Measurements from ENCODE around the gene ADCY2. TPM values are rescaled to one million over a fixed set of nuclear protein-coding genes. Genes with fewer than 3 reads are reported as not detected.

Gene ADCY2
- total RNA-seq, 1 experiment from 2014 or later, result not detected

DNA sequence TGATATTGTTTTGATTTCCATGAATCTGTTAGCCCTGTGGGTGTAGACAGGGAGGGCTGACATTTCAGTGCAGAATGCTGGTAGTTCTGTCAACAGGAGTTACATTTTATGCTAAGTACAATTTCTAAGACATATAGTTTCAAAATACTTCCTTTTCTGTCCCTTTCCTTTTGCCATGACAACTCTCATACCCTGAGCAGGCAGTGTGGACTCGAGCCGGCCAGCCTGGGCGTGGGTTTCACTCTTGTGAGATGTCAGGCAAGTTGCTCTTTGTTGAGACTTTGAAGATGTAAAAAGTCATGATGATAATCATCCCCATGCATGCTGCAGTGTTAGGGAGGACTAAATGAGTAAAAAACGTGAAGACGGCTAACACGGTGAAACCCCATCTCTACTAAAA, 257.1 kb downstream of the ADCY2 start:
- DNase-seq, result no peak

DNA sequence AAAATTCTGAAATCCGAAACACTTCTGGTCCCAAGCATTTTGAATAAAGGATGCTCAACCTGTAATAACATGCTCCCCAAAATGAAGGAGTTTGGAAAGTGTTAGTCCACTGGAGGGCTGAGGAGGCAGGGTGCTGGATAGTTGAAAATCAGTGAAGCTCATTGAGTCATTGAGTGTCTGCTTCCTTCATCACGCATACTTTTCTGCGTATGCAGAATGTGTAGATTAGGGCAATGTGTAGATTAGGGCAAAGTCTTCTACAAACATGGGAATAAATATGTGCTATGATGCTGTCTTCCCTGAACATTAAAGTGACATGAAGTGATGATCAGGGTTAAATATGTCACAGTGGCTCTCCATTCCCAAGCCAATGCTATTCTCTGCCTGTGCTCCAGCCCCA, 261.2 kb downstream of the ADCY2 start:
- H4K20me1 ChIP-seq (ENCODE audit: insufficient read depth, low read depth, low read length), result no peaks in the 10 kb centered on the region

More for the DNA sequence above, 257.1 kb downstream of the ADCY2 start:
- H3K27me3 ChIP-seq (ENCODE audit: low read length), result no peaks in the 10 kb centered on the region
- H3K36me3 ChIP-seq (ENCODE audit: insufficient read depth, low read length), result no peaks in the 10 kb centered on the region
- H4K20me1 ChIP-seq (ENCODE audit: insufficient read depth, low read depth, low read length), result no peaks in the 10 kb centered on the region
- no peaks in the 10 kb centered on the region for H3K4me1 ChIP-seq (ENCODE audit: low read length)
- H3K79me2 ChIP-seq (ENCODE audit: low read length), result no peaks in the 10 kb centered on the region
- no peaks in the 10 kb centered on the region for H3K9me3 ChIP-seq (ENCODE audit: low read length)
- H3K9me2 ChIP-seq (replicated peaks; ENCODE audit: insufficient read depth, low read length), result no peaks in the 10 kb centered on the region
- no peak overlapping the region for H3K4me3 ChIP-seq (ENCODE audit: low read length)
- H2AFZ ChIP-seq (ENCODE audit: low read length), result no peak overlapping the region
- H3K4me2 ChIP-seq (ENCODE audit: low read depth, low read length, poor library complexity, severe bottlenecking), result no peak overlapping the region
- H3K27ac ChIP-seq (ENCODE audit: low read length), result no peak overlapping the region
- no peak overlapping the region for H3K9ac ChIP-seq (ENCODE audit: low read length)

DNA sequence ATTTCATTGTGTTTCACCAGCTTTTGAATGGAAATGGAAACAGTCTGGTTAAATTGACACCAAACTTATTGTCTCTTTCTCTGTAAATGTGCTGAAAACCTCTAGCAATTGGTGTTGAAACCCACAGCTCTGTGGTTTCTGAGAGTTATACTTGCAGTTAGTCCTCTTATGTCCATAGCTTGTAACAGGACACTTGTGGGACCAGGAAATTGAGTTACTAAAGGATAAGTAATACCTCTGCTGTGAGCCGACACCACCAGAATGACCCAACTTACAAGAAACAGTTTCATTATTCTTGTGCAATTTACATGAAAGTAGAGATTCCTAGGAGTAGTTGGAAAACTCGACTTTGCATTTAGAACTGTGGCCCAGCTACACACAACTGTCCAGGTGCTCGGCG, 263.5 kb downstream of the ADCY2 start:
- Histone ChIP-seq H3K9me2 (replicated peaks; ENCODE audit: insufficient read depth, low read length) (no peaks in the 10 kb centered on the region), H3K4me3 (ENCODE audit: low read length) (no peak overlapping the region), H3K4me1 (ENCODE audit: low read length) (no peaks in the 10 kb centered on the region), H3K27me3 (ENCODE audit: low read length) (no peaks in the 10 kb centered on the region), H3K9me3 (ENCODE audit: low read length) (no peaks in the 10 kb centered on the region), H2AFZ (ENCODE audit: low read length) (no peak overlapping the region), H3K79me2 (ENCODE audit: low read length) (no peaks in the 10 kb centered on the region), H3K27ac (ENCODE audit: low read length) (no peak overlapping the region), H3K9ac (ENCODE audit: low read length) (no peak overlapping the region), H3K36me3 (ENCODE audit: insufficient read depth, low read length) (no peaks in the 10 kb centered on the region), H3K4me2 (ENCODE audit: low read depth, low read length, poor library complexity, severe bottlenecking) (no peak overlapping the region), H4K20me1 (ENCODE audit: insufficient read depth, low read depth, low read length) (no peaks in the 10 kb centered on the region)
- no peak for DNase-seq

More for the DNA sequence above, 261.2 kb downstream of the ADCY2 start:
- H2AFZ ChIP-seq (ENCODE audit: low read length), result no peak overlapping the region
- no peaks in the 10 kb centered on the region for H3K27me3 ChIP-seq (ENCODE audit: low read length)
- no peak overlapping the region for H3K4me2 ChIP-seq (ENCODE audit: low read depth, low read length, poor library complexity, severe bottlenecking)
- no peaks in the 10 kb centered on the region for H3K79me2 ChIP-seq (ENCODE audit: low read length)
- no peak overlapping the region for H3K9ac ChIP-seq (ENCODE audit: low read length)
- H3K27ac ChIP-seq (ENCODE audit: low read length), result no peak overlapping the region
- no peak for DNase-seq
- H3K4me1 ChIP-seq (ENCODE audit: low read length), result no peaks in the 10 kb centered on the region
- H3K36me3 ChIP-seq (ENCODE audit: insufficient read depth, low read length), result no peaks in the 10 kb centered on the region
- H3K4me3 ChIP-seq (ENCODE audit: low read length), result no peak overlapping the region
- H3K9me2 ChIP-seq (replicated peaks; ENCODE audit: insufficient read depth, low read length), result no peaks in the 10 kb centered on the region
- H3K9me3 ChIP-seq (ENCODE audit: low read length), result no peaks in the 10 kb centered on the region

DNA sequence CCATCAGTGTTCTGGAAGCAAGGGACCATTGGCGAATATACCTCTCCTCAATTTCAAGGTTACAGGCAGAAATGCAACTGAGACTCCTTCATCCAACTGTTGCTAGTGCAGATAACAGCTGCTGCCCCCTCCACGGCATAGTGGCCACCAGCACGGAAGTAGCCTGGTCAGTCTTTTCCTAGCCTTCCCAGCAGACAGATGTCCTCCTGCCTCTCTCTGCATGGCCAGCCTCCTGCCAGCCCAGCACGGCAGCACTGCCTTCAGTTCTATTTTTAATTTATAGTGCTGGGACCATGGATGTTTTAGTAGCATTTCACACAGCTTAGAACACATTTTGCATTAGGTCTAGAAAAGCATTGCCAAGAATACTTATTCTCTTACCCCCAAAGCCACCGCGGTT, 266.4 kb downstream of the ADCY2 start:
- Histone ChIP-seq H3K4me3 (ENCODE audit: low read length) (no peak overlapping the region), H2AFZ (ENCODE audit: low read length) (no peak overlapping the region), H3K27ac (ENCODE audit: low read length) (no peak overlapping the region), H3K36me3 (ENCODE audit: insufficient read depth, low read length) (no peaks in the 10 kb centered on the region), H4K20me1 (ENCODE audit: insufficient read depth, low read depth, low read length) (no peaks in the 10 kb centered on the region), H3K4me1 (ENCODE audit: low read length) (no peaks in the 10 kb centered on the region), H3K79me2 (ENCODE audit: low read length) (no peaks in the 10 kb centered on the region), H3K9me2 (replicated peaks; ENCODE audit: insufficient read depth, low read length) (no peaks in the 10 kb centered on the region), H3K9ac (ENCODE audit: low read length) (no peak overlapping the region), H3K9me3 (ENCODE audit: low read length) (no peaks in the 10 kb centered on the region), H3K27me3 (ENCODE audit: low read length) (no peaks in the 10 kb centered on the region), H3K4me2 (ENCODE audit: low read depth, low read length, poor library complexity, severe bottlenecking) (no peak overlapping the region)
- DNase-seq, result no peak

DNA sequence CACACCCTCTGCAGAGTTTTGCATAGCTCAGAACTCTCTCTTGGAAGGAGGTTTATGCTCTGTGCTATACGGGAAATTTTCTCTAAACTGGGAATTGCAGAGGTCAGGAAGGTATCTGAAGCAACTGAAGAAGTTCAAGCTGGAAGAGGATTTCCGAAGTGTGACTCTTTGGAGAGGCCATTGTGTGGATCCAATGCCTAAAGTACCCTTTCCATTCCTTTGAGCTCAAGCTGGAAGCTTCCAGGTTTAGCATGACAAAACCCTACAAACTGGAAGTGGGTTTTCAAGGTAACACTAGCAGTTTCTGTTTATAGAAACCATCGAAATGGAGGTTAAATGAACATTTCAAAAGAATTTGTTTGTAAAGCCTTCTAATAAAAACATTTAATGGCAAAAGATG, 267.9 kb downstream of the ADCY2 start:
- Histone ChIP-seq H3K27me3 (ENCODE audit: low read length) (no peaks in the 10 kb centered on the region), H3K9me2 (replicated peaks; ENCODE audit: insufficient read depth, low read length) (no peaks in the 10 kb centered on the region), H3K9ac (ENCODE audit: low read length) (no peak overlapping the region), H3K4me1 (ENCODE audit: low read length) (no peaks in the 10 kb centered on the region), H3K36me3 (ENCODE audit: insufficient read depth, low read length) (no peaks in the 10 kb centered on the region), H3K9me3 (ENCODE audit: low read length) (no peaks in the 10 kb centered on the region), H2AFZ (ENCODE audit: low read length) (no peak overlapping the region), H3K4me2 (ENCODE audit: low read depth, low read length, poor library complexity, severe bottlenecking) (no peak overlapping the region), H3K4me3 (ENCODE audit: low read length) (no peak overlapping the region), H3K79me2 (ENCODE audit: low read length) (no peaks in the 10 kb centered on the region), H4K20me1 (ENCODE audit: insufficient read depth, low read depth, low read length) (no peaks in the 10 kb centered on the region), H3K27ac (ENCODE audit: low read length) (no peak overlapping the region)
- no peak for DNase-seq

DNA sequence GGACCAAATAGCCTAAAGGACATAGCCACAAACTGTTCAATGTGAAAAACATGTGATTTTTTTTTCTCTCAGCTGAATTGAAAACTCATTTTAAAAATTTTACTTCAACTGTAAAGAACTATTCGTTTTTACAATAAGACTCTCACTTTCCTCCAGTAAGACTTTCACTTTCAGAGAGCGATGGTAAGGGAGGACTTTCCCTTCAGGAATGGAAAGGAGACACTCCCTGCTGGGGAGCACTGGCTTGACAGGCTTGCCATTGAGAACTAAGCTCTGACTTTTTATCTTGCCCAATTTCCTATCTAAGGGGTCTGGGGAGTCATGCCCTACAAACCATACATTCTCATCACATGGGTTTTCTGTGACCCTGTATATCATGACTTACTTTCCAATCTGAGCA, 268.3 kb downstream of the ADCY2 start:
- H3K79me2 ChIP-seq (ENCODE audit: low read length), result no peaks in the 10 kb centered on the region
- no peak overlapping the region for H3K27ac ChIP-seq (ENCODE audit: low read length)
- H3K36me3 ChIP-seq (ENCODE audit: insufficient read depth, low read length), result no peaks in the 10 kb centered on the region
- no peaks in the 10 kb centered on the region for H3K27me3 ChIP-seq (ENCODE audit: low read length)
- H3K9me2 ChIP-seq (replicated peaks; ENCODE audit: insufficient read depth, low read length), result no peaks in the 10 kb centered on the region
- no peak for DNase-seq
- no peak overlapping the region for H2AFZ ChIP-seq (ENCODE audit: low read length)
- no peak overlapping the region for H3K4me2 ChIP-seq (ENCODE audit: low read depth, low read length, poor library complexity, severe bottlenecking)
- no peak overlapping the region for H3K4me3 ChIP-seq (ENCODE audit: low read length)
- H3K9ac ChIP-seq (ENCODE audit: low read length), result no peak overlapping the region
- no peaks in the 10 kb centered on the region for H4K20me1 ChIP-seq (ENCODE audit: insufficient read depth, low read depth, low read length)
- H3K9me3 ChIP-seq (ENCODE audit: low read length), result no peaks in the 10 kb centered on the region
- H3K4me1 ChIP-seq (ENCODE audit: low read length), result no peaks in the 10 kb centered on the region

DNA sequence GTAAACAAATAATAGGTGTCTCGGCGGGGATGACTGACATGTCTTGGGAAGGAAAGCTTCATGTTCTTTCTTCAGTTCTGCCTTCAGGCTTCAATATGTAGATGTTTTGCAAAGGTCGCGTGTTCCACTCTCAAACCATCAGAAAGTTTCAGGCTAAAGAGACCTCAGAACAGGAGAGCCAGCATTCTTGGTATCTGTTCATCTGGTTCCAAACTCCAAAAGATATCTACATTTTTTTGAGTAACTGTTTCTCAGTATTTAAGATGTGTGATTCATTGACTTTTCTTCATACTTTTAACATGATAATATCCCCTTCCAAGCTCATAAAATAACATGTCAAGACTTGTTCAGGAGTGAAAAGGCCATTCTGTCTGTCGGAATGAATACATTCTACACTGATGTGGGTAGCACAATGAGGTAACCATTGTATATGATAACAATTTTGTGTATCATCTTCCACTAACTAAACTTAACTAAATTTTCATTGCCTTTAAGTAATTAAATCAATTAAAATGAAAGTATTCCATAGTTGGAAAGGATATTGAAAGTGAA, 271.4 kb downstream of the ADCY2 start:
- no peak overlapping the region for H3K27ac ChIP-seq (ENCODE audit: low read length)
- no peaks in the 10 kb centered on the region for H4K20me1 ChIP-seq (ENCODE audit: insufficient read depth, low read depth, low read length)
- no peaks in the 10 kb centered on the region for H3K9me2 ChIP-seq (replicated peaks; ENCODE audit: insufficient read depth, low read length)
- no peak overlapping the region for H3K4me2 ChIP-seq (ENCODE audit: low read depth, low read length, poor library complexity, severe bottlenecking)
- no peak overlapping the region for H3K4me3 ChIP-seq (ENCODE audit: low read length)
- H3K79me2 ChIP-seq (ENCODE audit: low read length), result no peaks in the 10 kb centered on the region
- H3K9ac ChIP-seq (ENCODE audit: low read length), result no peak overlapping the region
- DNase-seq, result no peak
- no peaks in the 10 kb centered on the region for H3K36me3 ChIP-seq (ENCODE audit: insufficient read depth, low read length)
- H3K9me3 ChIP-seq (ENCODE audit: low read length), result no peaks in the 10 kb centered on the region
- no peak overlapping the region for H2AFZ ChIP-seq (ENCODE audit: low read length)
- no peaks in the 10 kb centered on the region for H3K27me3 ChIP-seq (ENCODE audit: low read length)
- no peaks in the 10 kb centered on the region for H3K4me1 ChIP-seq (ENCODE audit: low read length)

DNA sequence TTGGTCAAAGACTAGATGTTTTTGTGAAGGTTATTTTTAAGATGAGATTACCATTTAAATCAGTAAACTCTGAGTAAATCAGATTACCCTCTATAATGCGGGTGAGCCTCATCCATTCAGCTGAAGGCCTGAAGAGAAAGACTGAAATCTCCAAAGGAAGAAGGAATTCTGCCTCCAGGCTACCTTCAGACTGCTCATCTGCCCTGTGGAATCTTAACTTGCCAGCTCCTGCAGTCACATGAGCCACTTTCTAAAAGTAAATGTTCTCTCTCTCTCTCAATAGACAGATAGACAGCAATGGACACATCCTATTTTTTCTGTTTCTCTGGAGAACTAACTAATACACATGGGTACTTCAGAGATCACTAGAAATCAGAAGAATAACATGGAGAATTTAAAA, 272.2 kb downstream of the ADCY2 start:
- Histone ChIP-seq H3K36me3 (ENCODE audit: insufficient read depth, low read length) (no peaks in the 10 kb centered on the region), H3K4me2 (ENCODE audit: low read depth, low read length, poor library complexity, severe bottlenecking) (no peak overlapping the region), H3K27ac (ENCODE audit: low read length) (no peak overlapping the region), H3K9me3 (ENCODE audit: low read length) (no peaks in the 10 kb centered on the region), H4K20me1 (ENCODE audit: insufficient read depth, low read depth, low read length) (no peaks in the 10 kb centered on the region), H3K4me1 (ENCODE audit: low read length) (no peaks in the 10 kb centered on the region), H2AFZ (ENCODE audit: low read length) (no peak overlapping the region), H3K79me2 (ENCODE audit: low read length) (no peaks in the 10 kb centered on the region), H3K4me3 (ENCODE audit: low read length) (no peak overlapping the region), H3K27me3 (ENCODE audit: low read length) (no peaks in the 10 kb centered on the region), H3K9me2 (replicated peaks; ENCODE audit: insufficient read depth, low read length) (no peaks in the 10 kb centered on the region), H3K9ac (ENCODE audit: low read length) (no peak overlapping the region)
- DNase-seq, result no peak

DNA sequence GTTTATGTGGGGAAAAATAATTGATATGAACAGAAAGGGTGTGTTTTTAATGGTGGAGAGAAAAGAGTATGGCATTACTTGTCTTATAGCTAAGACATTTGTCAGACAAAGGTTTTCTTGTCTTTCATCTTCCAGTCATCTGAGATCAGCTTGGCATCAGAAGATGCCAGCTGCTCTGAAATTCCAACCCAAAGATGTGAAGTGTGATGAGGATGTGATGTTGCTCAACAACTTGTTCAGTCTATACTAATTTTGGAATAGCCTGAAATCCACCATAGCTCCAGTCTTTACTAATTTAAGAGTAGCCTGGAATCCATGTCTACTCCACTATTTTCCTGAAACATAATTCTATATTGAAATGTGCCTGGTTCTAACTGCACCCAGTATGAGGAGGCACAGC, 272.7 kb downstream of the ADCY2 start:
- no peaks in the 10 kb centered on the region for H3K79me2 ChIP-seq (ENCODE audit: low read length)
- no peak overlapping the region for H2AFZ ChIP-seq (ENCODE audit: low read length)
- no peak overlapping the region for H3K4me2 ChIP-seq (ENCODE audit: low read depth, low read length, poor library complexity, severe bottlenecking)
- no peaks in the 10 kb centered on the region for H3K9me3 ChIP-seq (ENCODE audit: low read length)
- no peak overlapping the region for H3K27ac ChIP-seq (ENCODE audit: low read length)
- no peak for DNase-seq
- no peaks in the 10 kb centered on the region for H3K27me3 ChIP-seq (ENCODE audit: low read length)
- H3K9ac ChIP-seq (ENCODE audit: low read length), result no peak overlapping the region
- H3K4me3 ChIP-seq (ENCODE audit: low read length), result no peak overlapping the region
- no peaks in the 10 kb centered on the region for H4K20me1 ChIP-seq (ENCODE audit: insufficient read depth, low read depth, low read length)
- no peaks in the 10 kb centered on the region for H3K4me1 ChIP-seq (ENCODE audit: low read length)
- H3K36me3 ChIP-seq (ENCODE audit: insufficient read depth, low read length), result no peaks in the 10 kb centered on the region
- no peaks in the 10 kb centered on the region for H3K9me2 ChIP-seq (replicated peaks; ENCODE audit: insufficient read depth, low read length)

All from Karpas-422 (cell line).